ENCODE measurements around the gene TMEM185B.

- no peak for TF ChIP-seq CTCF (IDR thresholded peaks at IDR 0.05)
- TF ChIP-seq POLR2AphosphoS5 (IDR thresholded peaks at IDR 0.05; ENCODE audit: insufficient read depth in 1 of 2, low read depth in 1 of 2), result no peak
- no peak for TF ChIP-seq POLR2A (IDR thresholded peaks at IDR 0.05)
Observed at GRCh38 chr2:120269076-120269744, 46.0 kb upstream of the TMEM185B start.
